Liver (tissue), 9 donors: Measurements from ENCODE around the gene NUBP1. TPM values are rescaled to one million over a fixed set of nuclear protein-coding genes. Genes with fewer than 3 reads are reported as not detected.

Experiments used
- DNase-seq: peaks from one replicate; pipeline ENCODE4 v3.0.0-alpha.2; 2017; ENCODE audit warnings: low spot score
- H3K27ac ChIP-seq, 2 donors: one replicate each; pipeline ENCODE4 v1.7.0; 2013; ENCODE audit warnings: inconsistent platforms in 2 of 2, low read length in 2 of 2, control low read depth in 1 of 2, low read depth in 1 of 2, mild to moderate bottlenecking in 1 of 2
- H3K27me3 ChIP-seq, 4 donors: one replicate each; pipeline versions ENCODE4 v1.6.1 to v1.7.0; 2013; ENCODE audit warnings: low read length in 3 of 4, inconsistent platforms in 1 of 4, mild to moderate bottlenecking in 1 of 4, moderate library complexity in 1 of 4; ENCODE audit not compliant: control insufficient read depth in 4 of 4, insufficient read depth in 4 of 4
- H3K36me3 ChIP-seq, 4 donors: one replicate each; pipeline versions ENCODE4 v1.6.1 to v1.7.0; 2013; ENCODE audit warnings: low read length in 3 of 4, mild to moderate bottlenecking in 3 of 4, low read depth in 1 of 4, moderate library complexity in 1 of 4; ENCODE audit not compliant: control insufficient read depth in 4 of 4, insufficient read depth in 3 of 4
- H3K4me1 ChIP-seq, 4 donors: one replicate each; pipeline versions ENCODE4 v1.6.1 to v1.7.0; 2013; ENCODE audit warnings: low read length in 3 of 4, mild to moderate bottlenecking in 3 of 4, moderate library complexity in 1 of 4; ENCODE audit not compliant: control insufficient read depth in 4 of 4, insufficient read depth in 4 of 4
- H3K4me3 ChIP-seq, 3 donors: one replicate each; pipeline versions ENCODE4 v1.6.1 to v1.7.0; 2013; ENCODE audit warnings: low read length in 3 of 3, control low read depth in 1 of 3, low read depth in 1 of 3, mild to moderate bottlenecking in 1 of 3
- H3K9ac ChIP-seq, 2 donors: one replicate each; pipeline ENCODE4 v1.7.0; 2013; ENCODE audit warnings: low read length in 2 of 2, mild to moderate bottlenecking in 2 of 2, moderate library complexity in 2 of 2, control low read depth in 1 of 2, low read depth in 1 of 2
- H3K9me3 ChIP-seq, 4 donors: one replicate each; pipeline versions ENCODE4 v1.6.1 to v1.7.0; 2013; ENCODE audit warnings: low read length in 3 of 4; ENCODE audit not compliant: control insufficient read depth in 4 of 4
- CTCF ChIP-seq: fragments of 150-350 bp; IDR thresholded peaks from 2 replicates; pipeline ENCODE4 v1.5.1; 2017; ENCODE audit warnings: improper control_type of control experiment, low read depth, low read length; ENCODE audit not compliant: missing input control
- EGR1 ChIP-seq, 2 donors: IDR thresholded peaks; 2 replicates each; pipeline ENCODE4 v1.6.1; 2016 to 2018; ENCODE audit warnings: antibody characterized with exemption in 2 of 2, low read depth in 2 of 2
- FOXA1 ChIP-seq: IDR thresholded peaks from 2 replicates; pipeline ENCODE4 v1.6.1; 2016; ENCODE audit warnings: antibody characterized with exemption
- FOXA2 ChIP-seq: IDR thresholded peaks from 2 replicates; pipeline ENCODE4 v1.6.1; 2016; ENCODE audit warnings: antibody characterized with exemption
- GABPA ChIP-seq, 2 donors: IDR thresholded peaks in 1 of 2; conservative IDR thresholded peaks in 1 of 2; 2 replicates each; pipeline ENCODE4 v1.6.1; 2016; ENCODE audit warnings: antibody characterized with exemption in 2 of 2, mild to moderate bottlenecking in 1 of 2, moderate library complexity in 1 of 2
- HNF4G ChIP-seq: IDR thresholded peaks from 2 replicates; pipeline ENCODE4 v1.6.1; 2016; ENCODE audit warnings: antibody characterized with exemption
- JUND ChIP-seq, 2 donors: IDR thresholded peaks; 2 replicates each; pipeline ENCODE4 v1.6.1; 2016; ENCODE audit warnings: antibody characterized with exemption in 2 of 2
- MAX ChIP-seq: IDR thresholded peaks from 2 replicates; pipeline ENCODE4 v1.6.1; 2016; ENCODE audit warnings: antibody characterized with exemption
- NR2F2 ChIP-seq: IDR thresholded peaks from 2 replicates; pipeline ENCODE4 v1.6.1; 2016; ENCODE audit warnings: antibody characterized with exemption
- RAD21 ChIP-seq, 2 donors: IDR thresholded peaks; 2 replicates each; pipeline ENCODE4 v1.6.1; 2016; ENCODE audit warnings: antibody characterized with exemption in 2 of 2, mild to moderate bottlenecking in 2 of 2
- RXRA ChIP-seq, 2 donors: IDR thresholded peaks; 2 replicates each; pipeline ENCODE4 v1.6.1; 2017 to 2018; ENCODE audit warnings: antibody characterized with exemption in 2 of 2, mild to moderate bottlenecking in 1 of 2
- SP1 ChIP-seq: IDR thresholded peaks from 2 replicates; pipeline ENCODE4 v1.6.1; 2018; ENCODE audit warnings: antibody characterized with exemption, mild to moderate bottlenecking
- TAF1 ChIP-seq: conservative IDR thresholded peaks from 2 replicates; pipeline ENCODE4 v1.6.1; 2016; ENCODE audit warnings: antibody characterized with exemption, mild to moderate bottlenecking
- YY1 ChIP-seq: IDR thresholded peaks from 2 replicates; pipeline ENCODE4 v1.6.1; 2016; ENCODE audit warnings: antibody characterized with exemption, mild to moderate bottlenecking
- WGBS: extraction: QIAGEN DNeasy Blood & Tissue Kit; methylation state at CpG from one replicate; pipeline ENCODE4 v1.1.7; 2013; 5-methylcytosine and 5-hydroxymethylcytosine counted together
- polyA plus RNA-seq, 2 donors: library from polyadenylated mRNA; stranded (reverse) in 1 of 2; unstranded in 1 of 2; fragments of 200-250 nt in 1 of 2; fragments of >200 nt in 1 of 2; fragmentation: Nextera tagmentation in 1 of 2; extraction: Ambion mirVana in 1 of 2; gene quantifications; one replicate each; pipeline versions ENCODE4 v1.2.1 to v1.2.3, GENCODE V29; 2013 to 2015
- total RNA-seq, 2 donors: library from RNA; depleted of rRNA; stranded (reverse); fragments of >200 nt; gene quantifications; one replicate each; pipeline ENCODE4 v1.2.3, GENCODE V29; 2014
- TF ChIP-seq, protein P1 (sequence below): IDR thresholded peaks from 2 replicates; pipeline ENCODE4 v1.6.1; 2016; ENCODE audit warnings: antibody characterized with exemption
- donor health status: healthy.
- donor health status: healthy.
- donor health status: healthy.
- donor health status: healthy.
- donor health status: healthy.

Gene NUBP1
- total and polyA plus RNA-seq, 4 donors = 16.6 to 22.5 (median 20.3) TPM

DNA sequence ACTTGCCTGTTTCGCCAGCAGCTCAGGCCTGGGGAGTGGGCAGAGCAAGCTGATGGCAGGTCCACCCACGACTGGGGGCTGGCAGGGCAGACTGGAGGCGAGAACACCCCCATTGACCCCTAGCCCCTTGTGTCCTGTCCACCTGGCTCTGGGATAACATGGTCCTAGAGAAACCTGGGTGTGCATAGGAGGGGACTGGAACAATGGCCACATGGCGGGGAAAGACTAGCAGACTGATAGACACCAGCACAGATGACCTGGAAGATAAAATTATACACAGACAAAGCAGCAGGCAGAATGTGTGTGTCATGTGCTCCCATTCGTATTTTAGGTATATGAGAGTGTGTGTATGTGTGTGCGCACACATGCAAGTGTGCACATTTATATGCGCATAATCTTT is 23.5 kb downstream of the NUBP1 start:
- 90% methylated on average over 7 of the region's 7 CpGs for WGBS
- H3K27me3 ChIP-seq = no peaks in the 10 kb centered on the region
- DNase-seq = no peak
- peaks cover 7 to 33% (median 16%) of the 10 kb centered on the region in 4 donors for H3K36me3 ChIP-seq
- TF ChIP-seq CTCF (no peak), SP1 (no peak), FOXA1 (no peak), RAD21 (IDR thresholded peaks at IDR 0.05) (no peak), YY1 (no peak), HNF4G (no peak), EGR1 (IDR thresholded peaks at IDR 0.05; ENCODE audit: low read depth in 2 of 2) (no peak), NR2F2 (no peak), GABPA (IDR thresholded peaks at IDR 0.05 in 1 of 2, conservative IDR thresholded peaks at IDR 0.05 in 1 of 2) (no peak)
- TF ChIP-seq, protein P1, sequence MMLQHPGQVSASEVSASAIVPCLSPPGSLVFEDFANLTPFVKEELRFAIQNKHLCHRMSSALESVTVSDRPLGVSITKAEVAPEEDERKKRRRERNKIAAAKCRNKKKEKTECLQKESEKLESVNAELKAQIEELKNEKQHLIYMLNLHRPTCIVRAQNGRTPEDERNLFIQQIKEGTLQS = no peak
- H3K4me3 ChIP-seq = no peak overlapping the region
- H3K27ac ChIP-seq = no peak overlapping the region
- H3K9ac ChIP-seq = no peak overlapping the region
- no peaks in the 10 kb centered on the region for H3K4me1 ChIP-seq
- no peaks in the 10 kb centered on the region for H3K9me3 ChIP-seq

GRCh38 chr16:10769381-10769780 is 25.7 kb downstream of the NUBP1 start:
- no peak overlapping the region for H3K9ac ChIP-seq
- no peaks in the 10 kb centered on the region for H3K27me3 ChIP-seq
- 80% methylated on average over 7 of the region's 7 CpGs for WGBS
- H3K9me3 ChIP-seq = no peaks in the 10 kb centered on the region
- no peaks in the 10 kb centered on the region for H3K4me1 ChIP-seq
- no peak overlapping the region for H3K4me3 ChIP-seq
- no peak overlapping the region for H3K27ac ChIP-seq
- peaks cover 5 to 17% (median 9%) of the 10 kb centered on the region in 4 donors for H3K36me3 ChIP-seq
- no peak for DNase-seq
- TF ChIP-seq, protein P1 = no peak
- TF ChIP-seq EGR1 (IDR thresholded peaks at IDR 0.05; ENCODE audit: low read depth in 2 of 2) (no peak), FOXA1 (no peak), RAD21 (IDR thresholded peaks at IDR 0.05) (no peak), NR2F2 (no peak), GABPA (IDR thresholded peaks at IDR 0.05 in 1 of 2, conservative IDR thresholded peaks at IDR 0.05 in 1 of 2) (no peak), MAX (no peak)

DNA sequence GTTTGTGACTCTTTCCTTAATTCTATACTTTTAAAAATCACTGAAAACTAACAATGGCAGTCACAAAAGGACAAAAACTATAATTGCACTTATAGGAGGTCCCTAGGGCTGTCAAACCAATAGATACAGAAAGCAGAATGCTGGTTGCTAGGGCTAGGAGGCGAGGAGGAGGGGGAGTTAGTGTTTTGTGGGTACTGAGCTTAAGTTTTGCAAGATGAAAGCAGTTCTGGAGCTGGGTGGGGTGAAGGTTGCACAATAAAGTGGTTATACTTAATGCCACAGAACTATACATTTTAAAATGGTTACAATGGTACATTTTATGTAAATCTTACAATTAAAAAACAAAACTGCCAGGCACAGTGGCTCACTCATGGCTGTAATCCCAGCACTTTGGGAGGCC is 27.3 kb downstream of the NUBP1 start:
- Histone ChIP-seq H3K36me3 (peaks cover 4 to 12% (median 5%) of the 10 kb centered on the region in 4 donors), H3K27ac (no peak overlapping the region), H3K9me3 (no peaks in the 10 kb centered on the region), H3K27me3 (no peaks in the 10 kb centered on the region), H3K4me1 (no peaks in the 10 kb centered on the region), H3K4me3 (no peak overlapping the region), H3K9ac (no peak overlapping the region)
- WGBS = 89% methylated on average over 1 of the region's 1 CpG
- DNase-seq = no peak
- TF ChIP-seq YY1 = no peak
- no peak for TF ChIP-seq HNF4G
- TF ChIP-seq, protein P1 = no peak
- TF ChIP-seq TAF1 = no peak
- TF ChIP-seq SP1 = no peak
- no peak for TF ChIP-seq GABPA (IDR thresholded peaks at IDR 0.05 in 1 of 2, conservative IDR thresholded peaks at IDR 0.05 in 1 of 2)
- TF ChIP-seq CTCF = no peak
- no peak for TF ChIP-seq JUND (IDR thresholded peaks at IDR 0.05)
- no peak for TF ChIP-seq FOXA2
- TF ChIP-seq NR2F2 = no peak
- no peak for TF ChIP-seq RXRA (IDR thresholded peaks at IDR 0.05)
